Neuronal stem cell (in vitro differentiated cells): Measurements from ENCODE around the gene FOLR2. TPM values are rescaled to one million over a fixed set of nuclear protein-coding genes. Genes with fewer than 3 reads are reported as not detected.
"Not testable (repeated sequence)": the region's sequence is repeated elsewhere in the genome, so short reads cannot be mapped to it uniquely, and the experiment has no call there.

Experiments
- DNase-seq: peaks from one replicate; pipeline ENCODE4 v3.0.0-alpha.2; 2013; ENCODE audit warnings: low spot score
- H2AFZ ChIP-seq: one replicate; pipeline ENCODE4 v1.6.1; 2013; ENCODE audit warnings: mild to moderate bottlenecking, low read length, inconsistent platforms
- H2AK5ac ChIP-seq: 2 replicates; pipeline ENCODE4 v1.6.1; 2013; ENCODE audit warnings: low read depth, mild to moderate bottlenecking, inconsistent platforms, low read length, moderate library complexity, mixed read lengths
- H2BK120ac ChIP-seq: 2 replicates; pipeline ENCODE4 v1.6.1; 2013; ENCODE audit warnings: low read depth, mild to moderate bottlenecking, inconsistent platforms, low read length, moderate library complexity, mixed read lengths
- H2BK12ac ChIP-seq: one replicate; pipeline ENCODE4 v1.6.1; 2013; ENCODE audit warnings: low read length, inconsistent platforms
- H2BK15ac ChIP-seq: 2 replicates; pipeline ENCODE4 v1.6.1; 2013; ENCODE audit warnings: mild to moderate bottlenecking, low read length, inconsistent platforms, mixed read lengths
- H2BK5ac ChIP-seq: one replicate; pipeline ENCODE4 v1.6.1; 2013; ENCODE audit warnings: inconsistent platforms, mild to moderate bottlenecking, low read length, moderate library complexity
- H3K14ac ChIP-seq: one replicate; pipeline ENCODE4 v1.6.1; 2013; ENCODE audit warnings: low read length, inconsistent platforms
- H3K18ac ChIP-seq: 2 replicates; pipeline ENCODE4 v1.6.1; 2013; ENCODE audit warnings: low read length, inconsistent platforms
- H3K23ac ChIP-seq: 2 replicates; pipeline ENCODE4 v1.6.1; 2013; ENCODE audit warnings: low read depth, mild to moderate bottlenecking, mixed read lengths, low read length, inconsistent platforms; ENCODE audit not compliant: poor library complexity
- H3K27ac ChIP-seq: replicated peaks from 3 replicates; pipeline ENCODE4 v1.5.1; 2013; ENCODE audit warnings: low read length, inconsistent platforms
- H3K27me3 ChIP-seq, 3 experiments: 2 replicates each; pipeline ENCODE4 v1.6.1; 2013; ENCODE audit warnings: low read length in 3 of 3, mild to moderate bottlenecking in 2 of 3, inconsistent platforms in 1 of 3, low read depth in 1 of 3, mixed read lengths in 1 of 3, moderate library complexity in 1 of 3; ENCODE audit not compliant: control insufficient read depth in 3 of 3, insufficient read depth in 3 of 3
- H3K36me3 ChIP-seq, 2 donors: replicated peaks in 1 of 2; 2 replicates each; pipeline ENCODE4 v1.6.1; 2013; ENCODE audit warnings: low read length in 2 of 2; ENCODE audit not compliant: control insufficient read depth in 2 of 2, insufficient read depth in 2 of 2
- H3K4ac ChIP-seq: 2 replicates; pipeline ENCODE4 v1.6.1; 2013; ENCODE audit warnings: inconsistent platforms, mild to moderate bottlenecking, low read length, moderate library complexity
- H3K4me1 ChIP-seq, 2 donors: 1 replicate in 1 of 2; 2 replicates in 1 of 2; pipeline ENCODE4 v1.6.1; 2013; ENCODE audit warnings: low read length in 2 of 2, low read depth in 1 of 2; ENCODE audit not compliant: control insufficient read depth in 2 of 2, insufficient read depth in 1 of 2
- H3K4me2 ChIP-seq: one replicate; pipeline ENCODE4 v1.6.1; 2013; ENCODE audit warnings: mild to moderate bottlenecking, low read length, inconsistent platforms; ENCODE audit not compliant: insufficient read depth, poor library complexity, severe bottlenecking
- H3K4me3 ChIP-seq, 2 donors: 2 replicates each; pipeline ENCODE4 v1.5.1; 2013; ENCODE audit warnings: low read length in 2 of 2, mild to moderate bottlenecking in 2 of 2, inconsistent platforms in 1 of 2, moderate library complexity in 1 of 2
- H3K79me1 ChIP-seq: one replicate; pipeline ENCODE4 v1.6.1; 2013; ENCODE audit warnings: low read depth, mild to moderate bottlenecking, inconsistent platforms, low read length, moderate library complexity
- H3K9ac ChIP-seq: one replicate; pipeline ENCODE4 v1.6.1; 2013; ENCODE audit warnings: mild to moderate bottlenecking, low read depth, low read length, inconsistent platforms; ENCODE audit not compliant: poor library complexity
- H3K9me3 ChIP-seq, 2 donors: replicated peaks in 1 of 2; 2 replicates each; pipeline versions ENCODE3 to v1.6.1; 2013; ENCODE audit warnings: low read length in 2 of 2, mild to moderate bottlenecking in 2 of 2, inconsistent platforms in 1 of 2, low read depth in 1 of 2, mixed read lengths in 1 of 2, moderate library complexity in 1 of 2; ENCODE audit not compliant: control insufficient read depth in 2 of 2, insufficient read depth in 1 of 2
- H4K8ac ChIP-seq: one replicate; pipeline ENCODE4 v1.6.1; 2013; ENCODE audit warnings: low read depth, mild to moderate bottlenecking, inconsistent platforms, low read length, moderate library complexity
- H4K91ac ChIP-seq: one replicate; pipeline ENCODE4 v1.6.1; 2013; ENCODE audit warnings: low read length, low read depth, mild to moderate bottlenecking, inconsistent platforms; ENCODE audit not compliant: poor library complexity
- WGBS, 2 donors: extraction: QIAGEN DNeasy Blood & Tissue Kit; methylation state at CpG; one replicate each; pipeline ENCODE4 v1.1.7; 2013; ENCODE audit warnings: missing lambda C conversion rate in 2 of 2, mixed read lengths in 1 of 2; ENCODE audit not compliant: insufficient read length in 2 of 2, insufficient replicate concordance in 1 of 2; ENCODE audit errors: extremely low coverage in 2 of 2; 5-methylcytosine and 5-hydroxymethylcytosine counted together
- polyA plus RNA-seq, 2 experiments: library from polyadenylated mRNA; stranded (reverse); fragments of 200-250 nt; gene quantifications; one replicate each; pipeline ENCODE4 v1.2.3, GENCODE V29; 2013

FOLR2 gene
- polyA plus RNA-seq (2013, experiment 1 of 2): not detected
- not detected for polyA plus RNA-seq (2013, experiment 2 of 2)

DNA sequence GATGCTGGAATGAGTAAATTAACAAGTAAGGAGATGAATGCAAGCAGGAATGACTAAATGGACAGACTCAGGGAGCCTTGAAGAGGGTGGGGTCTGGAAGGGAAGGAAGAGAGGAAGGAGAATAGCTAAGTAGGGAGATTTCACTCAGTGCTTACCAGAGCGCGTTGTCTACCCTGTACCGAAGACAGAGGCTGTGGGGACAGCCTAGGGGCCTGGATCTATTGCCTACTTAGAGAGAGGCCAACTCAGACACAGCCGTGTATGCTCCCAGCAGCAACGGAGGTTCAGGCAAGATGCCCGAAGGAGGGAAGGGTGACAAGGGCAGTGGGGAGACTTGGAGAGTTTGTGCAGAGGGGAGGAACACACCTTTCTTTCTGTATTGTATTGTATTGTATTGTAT is at the start of gene FOLR2:
Gene FOLR2, plus strand, starts transcription at position 157 of the 400 bp plus-strand sequence. CDS start 1,791 bp downstream, outside the sequence.
- no peaks in the 10 kb centered on the region for H3K9me3 ChIP-seq
- H3K14ac ChIP-seq: no peak within 1 kb of the TSS
- no peaks in the 10 kb centered on the region for H3K4me1 ChIP-seq
- no peak within 1 kb of the TSS for H3K18ac ChIP-seq
- no peak within 1 kb of the TSS for H2AFZ ChIP-seq
- H3K27ac ChIP-seq: no peak within 1 kb of the TSS
- H3K9ac ChIP-seq: no peak within 1 kb of the TSS
- no peak within 1 kb of the TSS for H3K23ac ChIP-seq
- H3K79me1 ChIP-seq: no peaks in the 10 kb centered on the region
- WGBS, 2 donors: no CpG with 5 or more reads among the region's 6 CpGs
- H2BK120ac ChIP-seq: no peak within 1 kb of the TSS
- H2AK5ac ChIP-seq: no peak within 1 kb of the TSS
- no peak within 1 kb of the TSS for H3K4me3 ChIP-seq
- no peak within 1 kb of the TSS for H4K8ac ChIP-seq
- H3K4ac ChIP-seq: no peak within 1 kb of the TSS
- peaks cover 0 to 26% (median 0%) of the 10 kb centered on the region in 3 experiments for H3K27me3 ChIP-seq
- no peak for DNase-seq
- no peak within 1 kb of the TSS for H4K91ac ChIP-seq
- no peak within 1 kb of the TSS for H2BK12ac ChIP-seq
- no peak within 1 kb of the TSS for H2BK5ac ChIP-seq
- peak within 1 kb of the TSS; percentile 67 for H2BK15ac ChIP-seq
- no peaks in the 10 kb centered on the region for H3K36me3 ChIP-seq
- H3K4me2 ChIP-seq: no peak within 1 kb of the TSS

GRCh38 chr11:72169046-72169555 is 47.5 kb upstream of the FOLR2 start:
- not testable (repeated sequence) for H4K91ac ChIP-seq, H3K9ac ChIP-seq, H2BK12ac ChIP-seq, H3K4me2 ChIP-seq, H3K36me3 ChIP-seq, H3K14ac ChIP-seq, H3K79me1 ChIP-seq, H2BK5ac ChIP-seq, H3K9me3 ChIP-seq, DNase-seq, H2AK5ac ChIP-seq, H3K18ac ChIP-seq, H3K4ac ChIP-seq, H3K27ac ChIP-seq, H3K23ac ChIP-seq, H2BK15ac ChIP-seq, H3K4me1 ChIP-seq, H3K4me3 ChIP-seq, H4K8ac ChIP-seq, H2BK120ac ChIP-seq, H2AFZ ChIP-seq
- no CpG with 5 or more reads among the region's 5 CpGs for WGBS, 2 donors
- peaks cover 0 to 21% (median 0%) of the 10 kb centered on the region in 3 experiments for H3K27me3 ChIP-seq

GRCh38 chr11:72169754-72170153 is 46.8 kb upstream of the FOLR2 start:
- not testable (repeated sequence) for H2BK15ac ChIP-seq, H3K4ac ChIP-seq, H3K4me2 ChIP-seq, H4K91ac ChIP-seq, H2BK120ac ChIP-seq, H3K27ac ChIP-seq, H3K9ac ChIP-seq, H4K8ac ChIP-seq, H2AFZ ChIP-seq, H3K36me3 ChIP-seq, H3K14ac ChIP-seq, H3K9me3 ChIP-seq, H2BK5ac ChIP-seq, H3K18ac ChIP-seq, H3K23ac ChIP-seq, DNase-seq, H2BK12ac ChIP-seq, H3K4me1 ChIP-seq, H3K4me3 ChIP-seq, H3K79me1 ChIP-seq, H2AK5ac ChIP-seq
- peaks cover 0 to 24% (median 0%) of the 10 kb centered on the region in 3 experiments for H3K27me3 ChIP-seq
- no CpG with 5 or more reads among the region's 3 CpGs for WGBS, 2 donors

DNA sequence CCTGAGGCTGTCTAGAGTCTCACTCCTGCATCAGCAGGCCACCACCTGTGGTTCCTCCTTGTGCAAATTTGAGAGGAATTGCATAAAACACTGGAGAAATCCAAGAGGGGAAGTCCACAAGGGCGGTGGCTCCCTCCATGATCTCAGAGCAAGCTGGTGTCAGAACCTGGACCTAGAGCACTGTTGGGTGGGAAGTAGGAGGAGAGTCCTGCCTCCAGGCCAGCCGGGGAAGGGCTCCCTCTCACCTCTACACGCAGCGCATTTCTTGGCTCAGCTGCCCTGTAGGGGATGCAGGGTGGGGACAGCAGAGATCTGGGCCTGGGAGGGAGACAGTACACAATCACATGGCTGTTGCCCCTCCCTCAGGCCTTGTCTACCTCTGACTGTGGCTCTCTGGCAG is 44.6 kb upstream of the FOLR2 start:
- H3K27ac ChIP-seq, H3K9me3 ChIP-seq, H3K79me1 ChIP-seq, H2BK12ac ChIP-seq, H3K4me1 ChIP-seq, H2BK15ac ChIP-seq, H3K23ac ChIP-seq, H4K8ac ChIP-seq, H3K4me2 ChIP-seq, H2AFZ ChIP-seq, H2AK5ac ChIP-seq, H3K4ac ChIP-seq, DNase-seq, H3K36me3 ChIP-seq, H2BK120ac ChIP-seq, H3K18ac ChIP-seq, H3K14ac ChIP-seq, H3K4me3 ChIP-seq, H4K91ac ChIP-seq: not testable (repeated sequence)
- WGBS, 2 donors: no CpG with 5 or more reads among the region's 4 CpGs
- Histone ChIP-seq H2BK5ac (peak overlapping the region; percentile 24), H3K9ac (peak overlapping the region; percentile 4), H3K27me3 (peaks cover 0 to 24% (median 0%) of the 10 kb centered on the region in 3 experiments)
